H1 (cell line): ENCODE data around the gene GABRR1.

Source experiments
- BCL11A ChIP-seq, 2 experiments: IDR thresholded peaks; one replicate each; pipeline ENCODE4 v1.6.1; 2011; ENCODE audit warnings: low read depth in 2 of 2, low read length in 2 of 2, mild to moderate bottlenecking in 2 of 2
- EP300 ChIP-seq, 2 experiments: IDR thresholded peaks; 1 replicate in 1 of 2; 2 replicates in 1 of 2; pipeline ENCODE4 v1.6.1; 2011 to 2012; ENCODE audit warnings: low read depth in 2 of 2, low read length in 2 of 2, mild to moderate bottlenecking in 2 of 2, borderline replicate concordance in 1 of 2, inconsistent platforms in 1 of 2, moderate library complexity in 1 of 2
- FOSL1 ChIP-seq: IDR thresholded peaks from 2 replicates; pipeline ENCODE4 v1.6.1; 2011; ENCODE audit warnings: mild to moderate bottlenecking, low read depth, low read length, moderate library complexity; ENCODE audit not compliant: insufficient read depth
- GABPA ChIP-seq: IDR thresholded peaks from 2 replicates; pipeline ENCODE4 v1.6.1; 2011; ENCODE audit warnings: mild to moderate bottlenecking, low read length, moderate library complexity, borderline replicate concordance; ENCODE audit not compliant: insufficient read depth
- POLR2AphosphoS5 ChIP-seq: IDR thresholded peaks from 2 replicates; pipeline ENCODE4 v1.6.1; 2011; ENCODE audit warnings: low read depth, low read length
- TBP ChIP-seq: IDR thresholded peaks from 2 replicates; pipeline ENCODE4 v1.6.1; 2011; ENCODE audit warnings: low read depth, low read length, improper control_type of control experiment
- TEAD4 ChIP-seq: IDR thresholded peaks from 2 replicates; pipeline ENCODE4 v1.6.1; 2012; ENCODE audit warnings: low read depth, low read length, inconsistent platforms, mixed read lengths
- TF ChIP-seq, protein P1 (sequence below), 3 experiments: IDR thresholded peaks; 1 replicate in 2 of 3; 2 replicates in 1 of 3; pipeline versions ENCODE4 v1.5.1 to v1.6.1; 2011; ENCODE audit warnings: low read length in 3 of 3, mild to moderate bottlenecking in 3 of 3, inconsistent platforms in 2 of 3, low read depth in 1 of 3, moderate library complexity in 1 of 3; ENCODE audit not compliant: insufficient read depth in 1 of 3; ENCODE audit errors: control extremely low read depth in 1 of 3
- TF ChIP-seq, protein P2 (sequence below): IDR thresholded peaks from 2 replicates; pipeline ENCODE4 v1.6.1; 2011; ENCODE audit warnings: low read depth, mild to moderate bottlenecking, low read length; ENCODE audit not compliant: insufficient read depth

DNA sequence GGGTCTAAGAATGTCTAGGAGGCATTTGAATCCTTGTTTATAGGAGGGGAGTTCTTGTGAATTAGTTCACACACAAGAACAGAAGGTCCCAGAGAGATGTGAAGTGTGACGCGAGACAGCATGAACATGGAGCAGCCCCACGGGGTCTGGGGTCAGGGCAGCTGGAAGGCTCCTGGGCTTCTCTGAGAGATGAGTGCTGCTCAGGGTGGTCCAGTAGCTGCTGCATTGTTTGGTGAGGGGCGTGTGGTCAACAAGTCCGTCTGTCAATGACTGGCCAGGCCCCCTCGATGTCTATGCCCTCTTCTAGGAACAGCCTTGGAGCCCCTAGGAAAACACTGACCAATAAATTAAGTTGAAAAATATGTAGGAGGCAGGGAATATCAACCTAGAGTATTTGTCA is 40.2 kb upstream of the GABRR1 start:
- no peak for TF ChIP-seq TEAD4
- TF ChIP-seq, protein P1, sequence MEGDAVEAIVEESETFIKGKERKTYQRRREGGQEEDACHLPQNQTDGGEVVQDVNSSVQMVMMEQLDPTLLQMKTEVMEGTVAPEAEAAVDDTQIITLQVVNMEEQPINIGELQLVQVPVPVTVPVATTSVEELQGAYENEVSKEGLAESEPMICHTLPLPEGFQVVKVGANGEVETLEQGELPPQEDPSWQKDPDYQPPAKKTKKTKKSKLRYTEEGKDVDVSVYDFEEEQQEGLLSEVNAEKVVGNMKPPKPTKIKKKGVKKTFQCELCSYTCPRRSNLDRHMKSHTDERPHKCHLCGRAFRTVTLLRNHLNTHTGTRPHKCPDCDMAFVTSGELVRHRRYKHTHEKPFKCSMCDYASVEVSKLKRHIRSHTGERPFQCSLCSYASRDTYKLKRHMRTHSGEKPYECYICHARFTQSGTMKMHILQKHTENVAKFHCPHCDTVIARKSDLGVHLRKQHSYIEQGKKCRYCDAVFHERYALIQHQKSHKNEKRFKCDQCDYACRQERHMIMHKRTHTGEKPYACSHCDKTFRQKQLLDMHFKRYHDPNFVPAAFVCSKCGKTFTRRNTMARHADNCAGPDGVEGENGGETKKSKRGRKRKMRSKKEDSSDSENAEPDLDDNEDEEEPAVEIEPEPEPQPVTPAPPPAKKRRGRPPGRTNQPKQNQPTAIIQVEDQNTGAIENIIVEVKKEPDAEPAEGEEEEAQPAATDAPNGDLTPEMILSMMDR (IDR thresholded peaks at IDR 0.05; ENCODE audit: control extremely low read depth in 1 of 3, insufficient read depth in 1 of 3, low read depth in 1 of 3, low read length in 3 of 3): no peak
- TF ChIP-seq, protein P2, sequence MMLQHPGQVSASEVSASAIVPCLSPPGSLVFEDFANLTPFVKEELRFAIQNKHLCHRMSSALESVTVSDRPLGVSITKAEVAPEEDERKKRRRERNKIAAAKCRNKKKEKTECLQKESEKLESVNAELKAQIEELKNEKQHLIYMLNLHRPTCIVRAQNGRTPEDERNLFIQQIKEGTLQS: no peak
- no peak for TF ChIP-seq BCL11A (IDR thresholded peaks at IDR 0.05; ENCODE audit: low read depth in 2 of 2, low read length in 2 of 2)
- no peak for TF ChIP-seq POLR2AphosphoS5
- no peak for TF ChIP-seq FOSL1
- TF ChIP-seq TBP: no peak
- no peak for TF ChIP-seq GABPA
- TF ChIP-seq EP300 (IDR thresholded peaks at IDR 0.05; ENCODE audit: borderline replicate concordance in 1 of 2, low read depth in 2 of 2, low read length in 2 of 2): no peak
